Upper lobe of left lung (tissue), 6 donors: ENCODE measurements around the gene TMEM182. TPM values are rescaled to one million over a fixed set of nuclear protein-coding genes. Genes with fewer than 3 reads are reported as not detected.

Experiments
- ATAC-seq, 2 donors: fragments of 200-7000 bp; cut with Tn5 transposase; one replicate each; pipeline ENCODE4 v1.9.1; 2022; ENCODE audit warnings: mild to moderate bottlenecking in 2 of 2, moderate library complexity in 2 of 2; ENCODE audit not compliant: low FRiP score in 2 of 2
- DNase-seq, 2 donors: peaks; one replicate each; pipeline ENCODE4 v3.0.0-alpha.2; 2019 to 2020
- H3K27ac ChIP-seq, 4 donors: fragments of 200-600 bp; sonication (generic); one replicate each; pipeline ENCODE4 v1.5.1; 2016 to 2019
- H3K27me3 ChIP-seq, 4 donors: fragments of 200-600 bp; sonication (generic); one replicate each; pipeline ENCODE4 v1.5.1; 2017 to 2019
- H3K36me3 ChIP-seq, 4 donors: fragments of 200-600 bp; sonication (generic); one replicate each; pipeline ENCODE4 v1.5.1; 2016 to 2019
- H3K4me1 ChIP-seq, 4 donors: fragments of 200-600 bp; sonication (generic); one replicate each; pipeline ENCODE4 v1.5.1; 2018 to 2019
- H3K4me3 ChIP-seq, 4 donors: fragments of 200-600 bp; sonication (generic); one replicate each; pipeline ENCODE4 v1.5.1; 2017 to 2019; ENCODE audit warnings: mild to moderate bottlenecking in 2 of 4, moderate library complexity in 1 of 4
- H3K9me3 ChIP-seq, 4 donors: fragments of 200-600 bp; sonication (generic); one replicate each; pipeline ENCODE4 v1.5.1; 2018 to 2019
- EP300 ChIP-seq, 4 donors: sonication (generic); formaldehyde crosslinking; IDR thresholded peaks; one replicate each; pipeline ENCODE4 v1.5.1; 2017; ENCODE audit warnings: antibody characterized with exemption in 4 of 4, control low read depth in 2 of 4
- POLR2A ChIP-seq, 4 donors: fragments of 450-650 bp; IDR thresholded peaks; one replicate each; pipeline ENCODE4 v1.5.1; 2016 to 2017; ENCODE audit warnings: antibody characterized with exemption in 4 of 4, mild to moderate bottlenecking in 2 of 4
- POLR2AphosphoS5 ChIP-seq, 2 donors: sonication (generic); formaldehyde crosslinking; IDR thresholded peaks; one replicate each; pipeline ENCODE4 v1.5.1; 2017; ENCODE audit warnings: antibody characterized with exemption in 2 of 2
- WGBS, 2 donors: methylation state at CpG; one replicate each; pipeline ENCODE4 v1.1.5; 2017 to 2018; 5-methylcytosine and 5-hydroxymethylcytosine counted together
- total RNA-seq, 6 donors: library from RNA; depleted of rRNA in 4 of 6; stranded (reverse); fragments of >200 nt in 4 of 6; gene quantifications; one replicate each; pipeline versions ENCODE4 v1.1.0 to v1.2.1, GENCODE V29; 2016 to 2021
- TF ChIP-seq, protein P1 (sequence below), 6 experiments: fragments of 450-650 bp in 4 of 6; fragments of 200-600 bp in 2 of 6; sonication (generic) in 2 of 6; IDR thresholded peaks; one replicate each; pipeline ENCODE4 v1.5.1; 2016 to 2019; ENCODE audit warnings: antibody characterized with exemption in 6 of 6
- donor health status: DM: no; HTN: no; CAD: no; lungs with moderate emphysema.
- donor health status: DM: no; HTN: yes; CAD: no; lungs with severe emphysema.

TMEM182 gene
- total RNA-seq, 6 donors from 2014 or later = 1.7 to 5.6 (median 2.7) TPM; not detected in 2

DNA sequence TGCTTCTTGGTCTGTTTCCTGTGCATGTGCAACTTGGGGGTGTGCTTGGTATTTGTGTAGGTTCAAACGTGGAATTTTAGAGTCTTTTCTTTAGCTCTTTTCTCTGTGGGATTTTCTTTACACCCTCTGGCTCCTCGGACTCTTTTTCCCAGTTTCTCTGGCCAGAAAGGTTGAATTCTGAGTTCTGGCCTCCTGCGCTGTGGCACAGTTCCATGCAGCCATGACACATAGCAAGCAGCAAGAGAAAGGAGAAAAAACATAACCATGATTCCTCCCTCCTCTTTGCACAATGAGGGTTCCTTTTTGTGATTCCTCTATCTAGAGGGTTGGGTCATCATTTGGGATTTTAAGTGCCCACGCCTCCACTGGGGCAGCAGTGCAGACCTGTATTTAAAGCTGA is 33.8 kb downstream of the TMEM182 start:
- Histone ChIP-seq H3K27me3 (no peaks in the 10 kb centered on the region), H3K27ac (no peak overlapping the region), H3K4me1 (no peaks in the 10 kb centered on the region), H3K9me3 (peaks cover under 1 to 5% (median 2%) of the 10 kb centered on the region in 4 donors), H3K36me3 (peaks cover 0 to 3% (median 0%) of the 10 kb centered on the region in 4 donors), H3K4me3 (no peak overlapping the region)
- TF ChIP-seq EP300 (IDR thresholded peaks at IDR 0.05) (no peak), POLR2AphosphoS5 (IDR thresholded peaks at IDR 0.05) (no peak), POLR2A (IDR thresholded peaks at IDR 0.05) (no peak)
- TF ChIP-seq, protein P1, sequence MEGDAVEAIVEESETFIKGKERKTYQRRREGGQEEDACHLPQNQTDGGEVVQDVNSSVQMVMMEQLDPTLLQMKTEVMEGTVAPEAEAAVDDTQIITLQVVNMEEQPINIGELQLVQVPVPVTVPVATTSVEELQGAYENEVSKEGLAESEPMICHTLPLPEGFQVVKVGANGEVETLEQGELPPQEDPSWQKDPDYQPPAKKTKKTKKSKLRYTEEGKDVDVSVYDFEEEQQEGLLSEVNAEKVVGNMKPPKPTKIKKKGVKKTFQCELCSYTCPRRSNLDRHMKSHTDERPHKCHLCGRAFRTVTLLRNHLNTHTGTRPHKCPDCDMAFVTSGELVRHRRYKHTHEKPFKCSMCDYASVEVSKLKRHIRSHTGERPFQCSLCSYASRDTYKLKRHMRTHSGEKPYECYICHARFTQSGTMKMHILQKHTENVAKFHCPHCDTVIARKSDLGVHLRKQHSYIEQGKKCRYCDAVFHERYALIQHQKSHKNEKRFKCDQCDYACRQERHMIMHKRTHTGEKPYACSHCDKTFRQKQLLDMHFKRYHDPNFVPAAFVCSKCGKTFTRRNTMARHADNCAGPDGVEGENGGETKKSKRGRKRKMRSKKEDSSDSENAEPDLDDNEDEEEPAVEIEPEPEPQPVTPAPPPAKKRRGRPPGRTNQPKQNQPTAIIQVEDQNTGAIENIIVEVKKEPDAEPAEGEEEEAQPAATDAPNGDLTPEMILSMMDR (IDR thresholded peaks at IDR 0.05) = no peak
- WGBS, 2 donors = 83 to 87% methylated on average over 4 of the region's 4 CpGs
- DNase-seq = no peak
- no peak for ATAC-seq

DNA sequence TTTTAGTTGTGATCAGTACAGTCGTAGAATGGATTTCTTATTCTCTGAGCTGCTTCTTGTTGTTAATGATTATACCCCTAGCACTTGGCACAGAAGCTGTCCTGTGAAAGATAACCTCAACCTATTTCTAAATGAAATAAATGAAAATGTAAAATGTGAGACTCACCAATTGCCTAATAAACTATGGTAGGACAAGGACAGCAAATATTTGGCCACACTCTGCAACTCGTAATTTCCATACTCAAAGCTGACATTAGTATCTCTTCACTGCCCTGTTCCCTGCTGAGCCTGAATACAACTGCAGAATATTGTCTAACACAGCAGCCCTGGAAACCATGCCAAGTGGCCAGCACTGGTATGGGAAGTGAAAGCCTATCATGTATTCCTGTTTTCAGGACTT is 34.5 kb downstream of the TMEM182 start:
- Histone ChIP-seq H3K4me3 (no peak overlapping the region), H3K27ac (no peak overlapping the region), H3K27me3 (no peaks in the 10 kb centered on the region), H3K4me1 (no peaks in the 10 kb centered on the region), H3K9me3 (peaks cover 8 to 11% (median 9%) of the 10 kb centered on the region in 4 donors), H3K36me3 (peaks cover 0 to 3% (median 0%) of the 10 kb centered on the region in 4 donors)
- no peak for ATAC-seq
- TF ChIP-seq, protein P1 (IDR thresholded peaks at IDR 0.05) = no peak
- DNase-seq = no peak
- 68 to 71% methylated on average over 2 of the region's 2 CpGs for WGBS, 2 donors

DNA sequence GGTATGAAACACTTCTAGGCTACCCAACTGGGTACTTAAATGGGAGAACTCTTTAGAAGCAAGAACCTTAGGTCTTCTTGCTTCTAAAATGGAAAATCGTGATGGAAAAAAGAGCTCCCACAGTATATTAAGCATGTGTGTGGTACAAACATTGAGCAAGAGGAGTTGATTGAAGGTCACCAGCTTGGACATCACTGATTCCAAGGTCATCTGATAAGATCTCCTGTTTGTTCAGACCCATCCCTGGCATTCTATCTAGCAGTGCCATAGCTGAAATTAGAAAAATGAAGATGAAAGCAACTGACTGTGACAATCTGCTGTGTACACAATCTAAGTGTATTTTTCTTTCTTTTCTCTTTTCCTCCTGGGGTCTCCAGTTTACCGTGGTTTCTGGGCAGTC is 35.7 kb downstream of the TMEM182 start:
- TF ChIP-seq POLR2A (IDR thresholded peaks at IDR 0.05) (no peak), POLR2AphosphoS5 (IDR thresholded peaks at IDR 0.05) (no peak), EP300 (IDR thresholded peaks at IDR 0.05) (no peak)
- TF ChIP-seq, protein P1 (IDR thresholded peaks at IDR 0.05) = no peak
- Histone ChIP-seq H3K27me3 (no peaks in the 10 kb centered on the region), H3K27ac (no peak overlapping the region), H3K36me3 (peaks cover 0 to 3% (median 0%) of the 10 kb centered on the region in 4 donors), H3K4me1 (no peaks in the 10 kb centered on the region), H3K9me3 (peaks cover 13 to 23% (median 20%) of the 10 kb centered on the region in 4 donors), H3K4me3 (no peak overlapping the region)
- no peak for DNase-seq
- ATAC-seq = no peak
- 88 to 98% methylated on average over 2 of the region's 2 CpGs for WGBS, 2 donors

DNA sequence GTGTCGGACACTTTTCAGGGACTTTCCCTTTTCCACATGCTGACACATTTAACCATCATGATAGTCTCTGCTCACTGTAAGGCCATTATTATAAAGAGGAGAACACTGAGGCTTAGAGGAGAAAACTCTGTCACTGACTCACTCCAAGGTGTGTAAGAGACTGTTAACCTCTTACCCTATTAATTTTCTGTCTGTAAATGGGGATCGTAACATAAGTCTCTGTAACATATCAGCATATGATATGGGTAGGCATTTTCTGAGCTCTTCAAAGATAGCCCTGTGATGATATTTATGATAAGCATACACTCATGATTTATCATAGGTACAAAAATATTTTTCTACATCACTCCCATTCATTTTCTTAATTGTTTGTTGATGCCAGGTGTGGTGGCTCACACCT is 36.4 kb downstream of the TMEM182 start:
- DNase-seq (no peak), ATAC-seq (no peak)
- H3K9me3 ChIP-seq = peaks cover 13 to 26% (median 21%) of the 10 kb centered on the region in 4 donors
- H3K27ac ChIP-seq = no peak overlapping the region
- H3K4me1 ChIP-seq = no peaks in the 10 kb centered on the region
- no peaks in the 10 kb centered on the region for H3K27me3 ChIP-seq
- no peak for TF ChIP-seq POLR2A (IDR thresholded peaks at IDR 0.05)
- no peak for TF ChIP-seq POLR2AphosphoS5 (IDR thresholded peaks at IDR 0.05)
- TF ChIP-seq, protein P1 (IDR thresholded peaks at IDR 0.05) = no peak
- no peak for TF ChIP-seq EP300 (IDR thresholded peaks at IDR 0.05)
- peaks cover 0 to 3% (median 0%) of the 10 kb centered on the region in 4 donors for H3K36me3 ChIP-seq
- 98% methylated on average over 2 of the region's 2 CpGs for WGBS, 2 donors
- no peak overlapping the region for H3K4me3 ChIP-seq

DNA sequence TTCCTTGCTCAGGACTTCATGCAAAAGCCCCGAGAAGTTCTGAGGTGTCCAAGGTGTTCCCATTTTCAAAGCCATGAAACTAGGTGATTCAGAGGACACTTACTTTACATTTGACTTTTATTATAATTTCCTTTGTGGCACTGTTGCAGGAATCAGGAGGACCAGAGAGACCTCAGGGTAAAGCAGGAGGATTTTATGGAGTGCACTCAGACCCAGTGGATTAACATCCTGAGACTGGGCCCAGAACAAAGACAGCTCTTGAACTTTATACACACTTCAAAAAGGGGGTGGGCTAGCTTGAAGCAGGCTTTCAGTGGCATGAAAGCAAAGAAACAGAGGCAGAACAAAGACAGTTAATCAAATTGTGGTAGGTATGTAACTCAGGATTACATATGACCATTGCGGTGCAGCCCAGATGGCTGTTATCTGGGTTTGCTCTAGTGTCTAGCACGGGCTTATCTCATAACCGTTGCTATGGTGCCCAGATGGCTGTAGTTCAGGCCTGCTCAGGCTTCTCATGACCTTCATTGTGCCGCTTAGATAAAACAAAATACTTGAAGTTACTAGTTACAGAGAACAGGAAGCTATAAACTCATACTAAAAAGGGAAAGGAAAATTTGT is 39.4 kb downstream of the TMEM182 start:
- Histone ChIP-seq H3K9me3 (peaks cover 13 to 26% (median 21%) of the 10 kb centered on the region in 4 donors), H3K4me1 (no peaks in the 10 kb centered on the region), H3K36me3 (peaks cover 0 to 3% (median 0%) of the 10 kb centered on the region in 4 donors), H3K27ac (no peak overlapping the region), H3K27me3 (no peaks in the 10 kb centered on the region), H3K4me3 (no peak overlapping the region)
- 80 to 89% methylated on average over 5 of the region's 5 CpGs for WGBS, 2 donors
- TF ChIP-seq POLR2AphosphoS5 (IDR thresholded peaks at IDR 0.05) (no peak), POLR2A (IDR thresholded peaks at IDR 0.05) (no peak)
- TF ChIP-seq, protein P1 (IDR thresholded peaks at IDR 0.05) = no peak
- ATAC-seq (no peak), DNase-seq (no peak)
